Right lobe of liver (tissue), 6 donors: ENCODE results near the gene CRTC2. TPM values are rescaled to one million over a fixed set of nuclear protein-coding genes. Genes with fewer than 3 reads are reported as not detected.
A peak's percentile ranks its signal among the peaks of the same experiment; 100 is the strongest.

Experiments
- ATAC-seq, 4 donors: fragments of 200-7000 bp; cut with Tn5 transposase; one replicate each; pipeline ENCODE4 v1.9.1; 2020; ENCODE audit warnings: mild to moderate bottlenecking in 4 of 4, moderate library complexity in 4 of 4
- DNase-seq, 3 donors: peaks; one replicate each; pipeline ENCODE4 v3.0.0-alpha.2; 2020
- H3K27ac ChIP-seq, 3 donors: fragments of 200-600 bp; one replicate each; pipeline ENCODE4 v1.8.0; 2022
- H3K27me3 ChIP-seq, 2 donors: fragments of 200-600 bp; one replicate each; pipeline ENCODE4 v1.8.0; 2022
- H3K36me3 ChIP-seq, 4 donors: fragments of 200-600 bp; sonication (generic) in 1 of 4; one replicate each; pipeline versions ENCODE4 v1.5.1 to v1.8.0; 2017 to 2022; ENCODE audit warnings: control low read depth in 1 of 4
- H3K4me1 ChIP-seq, 4 donors: fragments of 200-600 bp; sonication (generic) in 1 of 4; one replicate each; pipeline versions ENCODE4 v1.5.1 to v1.8.0; 2017 to 2022; ENCODE audit warnings: control low read depth in 1 of 4
- H3K4me3 ChIP-seq, 3 donors: fragments of 200-600 bp; one replicate each; pipeline ENCODE4 v1.8.0; 2022
- H3K9me3 ChIP-seq, 4 donors: fragments of 200-600 bp; sonication (generic) in 1 of 4; one replicate each; pipeline versions ENCODE4 v1.5.1 to v1.8.0; 2017 to 2022; ENCODE audit warnings: control low read depth in 1 of 4
- CTCF ChIP-seq, 4 donors: fragments of 200-600 bp in 3 of 4; fragments of 450-650 bp in 1 of 4; IDR thresholded peaks; one replicate each; pipeline versions ENCODE4 v1.5.1 to v1.8.0; 2016 to 2022; ENCODE audit warnings: antibody characterized with exemption in 4 of 4, mild to moderate bottlenecking in 2 of 4
- POLR2A ChIP-seq: fragments of 450-650 bp; IDR thresholded peaks from one replicate; pipeline ENCODE4 v1.6.1; 2017; ENCODE audit warnings: antibody characterized with exemption, mild to moderate bottlenecking
- WGBS: methylation state at CpG from one replicate; pipeline ENCODE4 v1.1.6; 2018; ENCODE audit warnings: low coverage, low lambda C conversion rate; ENCODE audit not compliant: insufficient coverage; ENCODE audit errors: missing lambda C conversion rate; 5-methylcytosine and 5-hydroxymethylcytosine counted together
- intact Hi-C, 2 donors: fragments of 100-400 bp; cut with DNase I; formaldehyde crosslinking; loops; one replicate each; pipeline versions ENCODE4 v1.11.2 to v1.14.1; 2022
- total RNA-seq, 6 experiments: library from RNA; depleted of rRNA in 2 of 6; stranded (reverse); fragments of >200 nt in 2 of 6; fragmentation: NEBNext Ultra II Directional in 3 of 6; extraction: Animal tissue kit (Norgen Biotek cat#: 25700) in 3 of 6; gene quantifications; one replicate each; pipeline versions ENCODE4 v1.1.0 to v1.2.4, GENCODE V29; 2016 to 2023
- donor health status: DM: no; HTN: yes; CAD: no.
- donor health status: DM: no; HTN: no; CAD: no.
- donor health status: DM: no; HTN: no; CAD: no.
- donor health status: DM: no; HTN: yes; CAD: no.
- donor health status: DM: no; HTN: yes; CAD: no.

CRTC2 gene
- total RNA-seq, 6 experiments from 2014 or later = 4.8 to 19.5 (median 18.3) TPM

DNA sequence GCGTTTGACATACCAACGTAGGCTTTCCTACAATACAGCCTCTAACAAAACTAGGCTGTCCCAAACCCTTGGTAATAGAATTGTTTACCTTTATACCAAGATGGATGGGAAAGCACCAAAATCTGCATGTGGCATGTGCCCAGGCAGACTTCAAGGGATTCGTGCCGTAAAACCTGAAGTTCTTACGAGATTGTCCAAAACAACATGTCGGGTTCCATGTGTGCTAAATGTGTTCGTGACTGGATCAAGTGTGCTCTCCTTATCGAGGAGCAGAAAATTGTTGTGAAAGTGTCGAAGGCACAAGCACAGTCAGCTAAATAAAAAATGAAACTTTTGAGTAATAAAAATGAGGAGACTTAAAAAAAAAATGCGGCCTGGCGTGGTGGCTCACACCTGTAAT, 37.2 kb upstream of the CRTC2 start:
- H3K27ac ChIP-seq = peak overlapping the region; percentile 5 to 76 (median 66)
- TF ChIP-seq CTCF (IDR thresholded peaks at IDR 0.05) = no peak
- no peak for TF ChIP-seq POLR2A

GRCh38 chr1:153995202-153995601, 36.8 kb upstream of the CRTC2 start:
- H3K4me1 ChIP-seq = peaks cover 0 to 19% (median 9%) of the 10 kb centered on the region in 4 donors
- H3K4me3 ChIP-seq = no peak overlapping the region
- DNase-seq (no peak), ATAC-seq (no peak)
- peaks cover 0 to 31% (median 14%) of the 10 kb centered on the region in 4 donors for H3K36me3 ChIP-seq
- no peak overlapping the region for H3K27ac ChIP-seq
- peaks cover 0 to 4% (median 0%) of the 10 kb centered on the region in 4 donors for H3K9me3 ChIP-seq
- H3K27me3 ChIP-seq = no peaks in the 10 kb centered on the region
- 83% methylated on average over 3 of the region's 3 CpGs for WGBS
- TF ChIP-seq CTCF (IDR thresholded peaks at IDR 0.05) = no peak
- no peak for TF ChIP-seq POLR2A
- intact Hi-C loops = no loop called here

More for the DNA sequence above, 37.2 kb upstream of the CRTC2 start:
- Histone ChIP-seq H3K27me3 (no peaks in the 10 kb centered on the region), H3K9me3 (peaks cover 0 to 4% (median 0%) of the 10 kb centered on the region in 4 donors), H3K4me3 (no peak overlapping the region), H3K4me1 (peaks cover 0 to 18% (median 9%) of the 10 kb centered on the region in 4 donors), H3K36me3 (peaks cover 0 to 31% (median 14%) of the 10 kb centered on the region in 4 donors)
- intact Hi-C loops = no loop called here
- ATAC-seq (no peak), DNase-seq (no peak)
- WGBS = 99% methylated on average over 10 of the region's 11 CpGs

GRCh38 chr1:153991806-153992205, 33.4 kb upstream of the CRTC2 start:
- WGBS = 89% methylated on average over 2 of the region's 2 CpGs
- no peak for TF ChIP-seq POLR2A
- no peak for TF ChIP-seq CTCF (IDR thresholded peaks at IDR 0.05)
- peak overlapping the region in 2 of 3 donors; percentile 93 to 95 for H3K27ac ChIP-seq

GRCh38 chr1:153991151-153991630, 32.8 kb upstream of the CRTC2 start:
- TF ChIP-seq CTCF (IDR thresholded peaks at IDR 0.05) = no peak
- no peak for TF ChIP-seq POLR2A
- Histone ChIP-seq H3K4me1 (peaks cover 0 to 18% (median 7%) of the 10 kb centered on the region in 4 donors), H3K9me3 (peaks cover 0 to 4% (median 0%) of the 10 kb centered on the region in 4 donors), H3K27ac (peak overlapping the region; percentile 93 to 97 (median 95)), H3K4me3 (peak overlapping the region; percentile 79 to 83 (median 81)), H3K27me3 (no peaks in the 10 kb centered on the region), H3K36me3 (peaks cover 0 to 31% (median 14%) of the 10 kb centered on the region in 4 donors)
- 5% methylated on average over 9 of the region's 9 CpGs for WGBS
- ATAC-seq (no peak), DNase-seq (no peak)
- intact Hi-C loops = no loop called here

More at GRCh38 chr1:153991806-153992205, 33.4 kb upstream of the CRTC2 start:
- Histone ChIP-seq H3K4me3 (peak overlapping the region; percentile 79 to 83 (median 81)), H3K4me1 (peaks cover 0 to 22% (median 9%) of the 10 kb centered on the region in 4 donors), H3K27me3 (no peaks in the 10 kb centered on the region), H3K36me3 (peaks cover 0 to 31% (median 14%) of the 10 kb centered on the region in 4 donors), H3K9me3 (peaks cover 0 to 4% (median 0%) of the 10 kb centered on the region in 4 donors)
- intact Hi-C loops = no loop called here
- ATAC-seq (no peak), DNase-seq (no peak)
